Cardiac fibroblast (primary cell): Measurements from ENCODE around the gene NHSL2.
A peak's percentile ranks its signal among the peaks of the same experiment; 100 is the strongest.

ENCODE experiments used
- DNase-seq, 2 donors: peaks; one replicate each; pipeline versions ENCODE4 v3.0.0 to v3.0.0-alpha.2; 2010; ENCODE audit warnings: low read depth in 2 of 2
- H3K4me3 ChIP-seq, 2 donors: replicated peaks in 1 of 2; 1 replicate in 1 of 2; 2 replicates in 1 of 2; pipeline ENCODE4 v1.5.1; 2011; ENCODE audit warnings: low read depth in 2 of 2, low read length in 2 of 2, mild to moderate bottlenecking in 2 of 2, moderate library complexity in 1 of 2
- TF ChIP-seq, protein P1 (sequence below): IDR thresholded peaks from one replicate; pipeline ENCODE4 v1.5.1; 2011; ENCODE audit warnings: low read depth, mild to moderate bottlenecking, low read length, inconsistent platforms

The NHSL2 gene

DNA sequence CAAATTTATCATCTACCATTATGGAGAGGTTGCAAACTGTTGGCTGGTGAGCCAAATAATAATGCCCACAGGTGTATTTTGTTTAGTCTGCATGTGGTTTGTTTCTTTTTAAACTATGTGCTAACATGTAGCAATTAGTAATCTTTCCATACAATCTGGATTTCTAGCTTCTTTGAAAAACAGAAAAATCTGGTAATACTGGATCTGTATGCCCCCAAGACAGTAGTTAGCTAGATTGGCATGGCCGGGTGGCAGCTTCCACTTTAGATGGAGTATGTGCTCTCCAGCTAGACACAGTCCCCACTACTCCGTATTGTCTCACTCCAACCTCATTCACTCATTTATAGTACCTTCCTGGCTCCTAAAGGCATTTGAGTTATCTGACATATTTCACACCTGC, 91.3 kb downstream of the NHSL2 start:
- no peak overlapping the region for H3K4me3 ChIP-seq
- TF ChIP-seq, protein P1, sequence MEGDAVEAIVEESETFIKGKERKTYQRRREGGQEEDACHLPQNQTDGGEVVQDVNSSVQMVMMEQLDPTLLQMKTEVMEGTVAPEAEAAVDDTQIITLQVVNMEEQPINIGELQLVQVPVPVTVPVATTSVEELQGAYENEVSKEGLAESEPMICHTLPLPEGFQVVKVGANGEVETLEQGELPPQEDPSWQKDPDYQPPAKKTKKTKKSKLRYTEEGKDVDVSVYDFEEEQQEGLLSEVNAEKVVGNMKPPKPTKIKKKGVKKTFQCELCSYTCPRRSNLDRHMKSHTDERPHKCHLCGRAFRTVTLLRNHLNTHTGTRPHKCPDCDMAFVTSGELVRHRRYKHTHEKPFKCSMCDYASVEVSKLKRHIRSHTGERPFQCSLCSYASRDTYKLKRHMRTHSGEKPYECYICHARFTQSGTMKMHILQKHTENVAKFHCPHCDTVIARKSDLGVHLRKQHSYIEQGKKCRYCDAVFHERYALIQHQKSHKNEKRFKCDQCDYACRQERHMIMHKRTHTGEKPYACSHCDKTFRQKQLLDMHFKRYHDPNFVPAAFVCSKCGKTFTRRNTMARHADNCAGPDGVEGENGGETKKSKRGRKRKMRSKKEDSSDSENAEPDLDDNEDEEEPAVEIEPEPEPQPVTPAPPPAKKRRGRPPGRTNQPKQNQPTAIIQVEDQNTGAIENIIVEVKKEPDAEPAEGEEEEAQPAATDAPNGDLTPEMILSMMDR: no peak
- no peak for DNase-seq

DNA sequence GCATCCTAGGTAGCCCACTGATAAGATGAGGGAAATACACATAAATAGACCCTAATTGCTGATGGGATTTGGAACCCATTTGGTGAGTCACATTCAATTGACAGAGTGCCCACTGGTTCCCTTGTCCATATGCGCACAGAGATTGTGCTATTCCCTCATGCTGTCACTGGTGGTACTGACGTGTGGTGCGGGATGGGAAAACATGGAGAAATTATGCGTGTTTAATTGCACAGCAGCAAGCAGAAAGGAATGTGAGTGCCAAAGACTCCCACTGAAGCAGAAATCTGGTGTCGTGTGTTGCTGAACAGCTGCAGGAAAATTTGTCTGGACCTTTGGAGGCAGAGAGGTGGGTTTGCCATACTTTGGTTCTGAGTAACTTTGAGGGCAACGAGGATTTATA, 92.2 kb downstream of the NHSL2 start:
- TF ChIP-seq, protein P1: no peak
- DNase-seq: no peak
- no peak overlapping the region for H3K4me3 ChIP-seq

DNA sequence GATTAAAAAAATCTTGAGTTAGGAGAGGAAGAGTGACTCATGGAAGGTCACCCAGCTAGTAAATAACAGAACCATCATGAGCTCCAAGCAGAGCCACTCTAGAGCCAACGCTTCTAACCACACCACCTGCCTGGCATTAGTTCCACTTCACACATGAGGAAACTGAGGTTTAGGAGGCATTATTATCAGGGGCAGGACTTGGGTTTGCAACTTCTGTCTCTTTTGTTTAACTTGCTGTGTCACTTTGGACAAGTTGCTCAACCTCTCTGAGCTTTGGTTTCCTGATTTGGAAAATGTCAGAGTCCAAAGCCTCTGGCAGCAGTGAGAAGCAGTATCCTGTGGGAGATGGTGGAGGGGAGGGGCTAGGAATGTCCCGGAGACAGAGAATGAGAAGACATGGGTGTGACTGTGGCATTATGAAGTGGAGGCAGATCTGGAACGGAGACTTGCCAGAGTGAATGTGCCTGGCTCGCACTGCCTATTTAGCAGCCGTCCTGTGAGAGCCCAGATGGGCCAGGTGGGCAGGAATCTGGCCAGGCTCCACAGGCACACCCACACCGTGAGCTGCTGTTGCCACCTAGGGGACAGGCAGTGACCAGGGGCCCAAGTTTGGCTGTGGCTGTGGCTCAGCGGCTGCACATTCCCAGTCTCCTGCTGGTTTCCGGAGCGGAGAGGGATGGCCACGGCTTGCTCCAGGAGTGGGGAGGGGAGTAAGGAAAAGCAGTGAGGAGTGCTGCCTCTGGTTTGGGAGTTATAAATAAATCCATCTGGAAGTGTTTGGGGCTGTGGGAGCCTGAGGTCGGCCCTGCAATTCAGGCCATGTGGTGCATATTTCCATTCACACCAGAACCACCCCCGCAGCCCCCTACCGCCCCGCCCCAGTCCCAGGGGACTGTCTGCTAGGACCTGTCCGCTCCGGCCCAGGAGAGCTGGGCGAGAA, 93.4 kb downstream of the NHSL2 start:
- TF ChIP-seq, protein P1: no peak
- H3K4me3 ChIP-seq: no peak overlapping the region
- peak in 1 of 2 donors; percentile 43 for DNase-seq

DNA sequence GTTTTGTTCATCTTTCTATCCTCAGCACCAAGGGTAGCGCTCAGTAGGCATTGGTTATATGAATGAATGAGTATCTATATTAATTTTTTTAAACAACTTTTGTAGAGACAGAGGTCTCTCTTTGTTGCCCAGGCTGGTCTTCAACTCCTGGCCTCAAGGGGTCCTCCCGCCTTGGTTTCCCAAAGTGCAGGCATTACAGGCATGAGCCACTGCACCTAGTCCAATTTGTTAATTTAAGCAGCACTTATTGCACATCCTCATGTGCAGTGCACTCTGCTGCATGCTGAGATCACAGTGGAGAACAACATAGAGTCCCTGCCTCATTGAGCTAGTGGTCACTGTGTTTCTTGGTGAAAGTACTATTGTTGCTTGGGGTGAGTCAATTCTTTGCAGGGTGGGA, 94.4 kb downstream of the NHSL2 start:
- H3K4me3 ChIP-seq: no peak overlapping the region
- DNase-seq: no peak
- TF ChIP-seq, protein P1: no peak

DNA sequence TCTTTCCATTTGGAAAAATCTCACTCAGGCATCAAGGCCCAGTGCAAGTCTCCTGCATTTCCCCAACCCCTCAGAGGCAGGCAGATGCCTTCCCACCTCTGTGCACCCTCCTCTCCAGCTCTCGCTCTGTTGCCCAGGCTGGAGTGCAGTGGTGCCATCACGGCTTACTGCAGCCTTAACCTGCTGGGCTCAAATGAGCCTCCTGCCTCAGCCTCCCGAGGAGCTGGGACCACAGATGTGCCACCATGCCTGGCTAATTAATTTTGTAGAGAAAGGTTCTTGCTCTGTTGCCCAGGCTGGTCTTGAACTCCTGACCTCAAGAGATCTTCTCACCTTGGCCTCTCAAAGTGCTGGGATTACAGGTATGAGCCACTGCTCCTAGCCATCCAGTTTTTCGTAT, 95.8 kb downstream of the NHSL2 start:
- no peak overlapping the region for H3K4me3 ChIP-seq
- TF ChIP-seq, protein P1: no peak
- DNase-seq: no peak

DNA sequence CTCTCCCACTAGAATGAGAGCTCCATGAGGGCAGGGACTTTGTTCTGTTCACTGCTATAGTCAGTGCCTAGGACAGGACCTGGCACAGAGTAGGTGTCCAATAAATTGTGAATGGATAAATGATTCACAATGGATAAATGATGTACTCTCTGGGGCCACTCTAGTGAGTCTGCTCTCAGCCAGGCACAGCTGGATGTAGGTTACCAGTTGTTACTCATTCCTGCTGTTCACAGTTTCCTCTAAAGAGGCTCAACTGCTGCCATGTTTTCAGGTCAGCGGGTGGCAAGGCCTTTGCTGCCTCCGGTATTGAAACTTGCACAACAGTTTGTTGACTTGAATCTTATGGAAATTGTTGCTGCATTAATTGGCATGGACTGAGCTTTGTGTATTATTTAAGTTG, 99.1 kb downstream of the NHSL2 start:
- no peak overlapping the region for H3K4me3 ChIP-seq
- TF ChIP-seq, protein P1: no peak
- no peak for DNase-seq
